HL-60 (cell line): ENCODE measurements around the gene ENGASE.

Source experiments
- GABPA ChIP-seq: IDR thresholded peaks from 2 replicates; pipeline ENCODE4 v1.6.1; 2012; ENCODE audit warnings: low read depth
- POLR2AphosphoS5 ChIP-seq: IDR thresholded peaks from 2 replicates; pipeline ENCODE4 v1.6.1; 2012; ENCODE audit warnings: low read depth
- TF ChIP-seq, protein P1 (sequence below): IDR thresholded peaks from one replicate; pipeline ENCODE4 v1.5.1; 2011; ENCODE audit warnings: low read length, control low read depth, inconsistent platforms; ENCODE audit not compliant: insufficient read depth
- TF ChIP-seq, protein P2 (sequence below): IDR thresholded peaks from 2 replicates; pipeline ENCODE4 v1.6.1; 2012; ENCODE audit warnings: low read depth; ENCODE audit not compliant: insufficient replicate concordance

DNA sequence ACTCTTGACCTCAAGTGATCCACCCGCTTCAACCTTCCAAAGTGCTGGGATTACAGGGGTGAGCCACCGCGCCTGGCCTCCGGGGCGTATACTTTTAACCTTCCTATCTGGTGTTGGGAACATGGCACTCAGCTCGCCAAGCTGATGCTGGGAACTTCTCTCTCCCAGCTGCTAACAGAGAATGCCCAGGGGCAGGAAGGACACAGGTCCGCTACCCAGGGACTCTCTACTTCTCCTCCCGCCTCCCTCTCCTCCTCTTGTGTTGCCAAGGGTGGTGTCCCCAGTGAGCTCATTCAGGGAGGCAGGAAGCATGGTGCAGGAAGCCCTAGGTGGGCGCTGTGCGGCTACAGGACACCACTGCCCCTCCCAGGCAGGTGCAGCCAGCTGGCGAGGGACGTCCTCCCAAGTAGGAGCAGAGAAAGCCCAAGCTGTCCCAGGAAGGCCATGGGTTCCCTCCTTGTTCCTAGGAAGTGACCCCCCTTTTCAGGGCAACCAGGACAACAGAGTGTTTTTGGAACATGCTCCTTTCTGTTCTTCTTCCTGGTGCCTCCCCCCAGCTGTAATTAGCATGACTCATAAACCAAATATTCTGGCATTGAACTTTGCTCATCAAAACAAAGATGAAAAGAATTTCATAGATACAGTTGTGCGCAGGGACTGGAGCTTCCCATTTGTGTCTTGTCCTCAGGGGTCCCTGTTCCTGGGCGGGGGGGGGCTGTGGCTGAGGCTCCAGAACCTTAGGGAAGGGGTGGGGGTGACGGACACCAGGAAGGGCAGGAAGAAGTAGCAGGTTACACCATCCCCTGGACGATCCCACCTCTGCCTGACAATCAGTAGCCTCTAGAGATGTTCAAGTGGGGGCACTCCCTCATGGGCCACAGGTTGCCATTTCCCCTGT lies 48.0 kb upstream of the ENGASE start:
- TF ChIP-seq, protein P1, sequence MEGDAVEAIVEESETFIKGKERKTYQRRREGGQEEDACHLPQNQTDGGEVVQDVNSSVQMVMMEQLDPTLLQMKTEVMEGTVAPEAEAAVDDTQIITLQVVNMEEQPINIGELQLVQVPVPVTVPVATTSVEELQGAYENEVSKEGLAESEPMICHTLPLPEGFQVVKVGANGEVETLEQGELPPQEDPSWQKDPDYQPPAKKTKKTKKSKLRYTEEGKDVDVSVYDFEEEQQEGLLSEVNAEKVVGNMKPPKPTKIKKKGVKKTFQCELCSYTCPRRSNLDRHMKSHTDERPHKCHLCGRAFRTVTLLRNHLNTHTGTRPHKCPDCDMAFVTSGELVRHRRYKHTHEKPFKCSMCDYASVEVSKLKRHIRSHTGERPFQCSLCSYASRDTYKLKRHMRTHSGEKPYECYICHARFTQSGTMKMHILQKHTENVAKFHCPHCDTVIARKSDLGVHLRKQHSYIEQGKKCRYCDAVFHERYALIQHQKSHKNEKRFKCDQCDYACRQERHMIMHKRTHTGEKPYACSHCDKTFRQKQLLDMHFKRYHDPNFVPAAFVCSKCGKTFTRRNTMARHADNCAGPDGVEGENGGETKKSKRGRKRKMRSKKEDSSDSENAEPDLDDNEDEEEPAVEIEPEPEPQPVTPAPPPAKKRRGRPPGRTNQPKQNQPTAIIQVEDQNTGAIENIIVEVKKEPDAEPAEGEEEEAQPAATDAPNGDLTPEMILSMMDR: no peak
- no peak for TF ChIP-seq POLR2AphosphoS5
- TF ChIP-seq, protein P2, sequence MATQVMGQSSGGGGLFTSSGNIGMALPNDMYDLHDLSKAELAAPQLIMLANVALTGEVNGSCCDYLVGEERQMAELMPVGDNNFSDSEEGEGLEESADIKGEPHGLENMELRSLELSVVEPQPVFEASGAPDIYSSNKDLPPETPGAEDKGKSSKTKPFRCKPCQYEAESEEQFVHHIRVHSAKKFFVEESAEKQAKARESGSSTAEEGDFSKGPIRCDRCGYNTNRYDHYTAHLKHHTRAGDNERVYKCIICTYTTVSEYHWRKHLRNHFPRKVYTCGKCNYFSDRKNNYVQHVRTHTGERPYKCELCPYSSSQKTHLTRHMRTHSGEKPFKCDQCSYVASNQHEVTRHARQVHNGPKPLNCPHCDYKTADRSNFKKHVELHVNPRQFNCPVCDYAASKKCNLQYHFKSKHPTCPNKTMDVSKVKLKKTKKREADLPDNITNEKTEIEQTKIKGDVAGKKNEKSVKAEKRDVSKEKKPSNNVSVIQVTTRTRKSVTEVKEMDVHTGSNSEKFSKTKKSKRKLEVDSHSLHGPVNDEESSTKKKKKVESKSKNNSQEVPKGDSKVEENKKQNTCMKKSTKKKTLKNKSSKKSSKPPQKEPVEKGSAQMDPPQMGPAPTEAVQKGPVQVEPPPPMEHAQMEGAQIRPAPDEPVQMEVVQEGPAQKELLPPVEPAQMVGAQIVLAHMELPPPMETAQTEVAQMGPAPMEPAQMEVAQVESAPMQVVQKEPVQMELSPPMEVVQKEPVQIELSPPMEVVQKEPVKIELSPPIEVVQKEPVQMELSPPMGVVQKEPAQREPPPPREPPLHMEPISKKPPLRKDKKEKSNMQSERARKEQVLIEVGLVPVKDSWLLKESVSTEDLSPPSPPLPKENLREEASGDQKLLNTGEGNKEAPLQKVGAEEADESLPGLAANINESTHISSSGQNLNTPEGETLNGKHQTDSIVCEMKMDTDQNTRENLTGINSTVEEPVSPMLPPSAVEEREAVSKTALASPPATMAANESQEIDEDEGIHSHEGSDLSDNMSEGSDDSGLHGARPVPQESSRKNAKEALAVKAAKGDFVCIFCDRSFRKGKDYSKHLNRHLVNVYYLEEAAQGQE: no peak
- no peak for TF ChIP-seq GABPA
